ENCODE results near the gene PXK.

Gene PXK

GRCh38 chr3:58463181-58463941 lies 130.7 kb downstream of the PXK start:
- POLR2A ChIA-PET = interaction anchor here (0.9 kb wide), 1 partner anchor 28 kb away, joined by 3 read pairs; the partner anchor contains the start of gene KCTD6
- Histone ChIP-seq H3K36me3 (ENCODE audit: control insufficient read depth in 2 of 2, insufficient read depth in 1 of 2, low read length in 2 of 2) (no peaks in the 10 kb centered on the region), H3K4me3 (ENCODE audit: low read depth, low read length) (no peak overlapping the region), H3K27ac (ENCODE audit: extremely low read depth, low read depth, low read length) (peak overlapping the region; percentile 67; the same call in 1 of the 2 replicates), H3K9me3 (ENCODE audit: control insufficient read depth, insufficient read depth, low read depth, low read length) (no peaks in the 10 kb centered on the region), H3K4me1 (ENCODE audit: control insufficient read depth, insufficient read depth, low read length) (no peaks in the 10 kb centered on the region; the same call in 1 of the 2 replicates)
- CTCF ChIA-PET = interaction anchor here (0.6 to 1.3 kb wide), 13 partner anchors 9 to 784 kb away, joined by 3 to 5 read pairs (median 3); no protein-coding TSS in a partner anchor
- TF ChIP-seq ZNF529 (tag by site-specific recombination; IDR thresholded peaks at IDR 0.05; ENCODE audit: insufficient replicate concordance) = peak; percentile 34
- no peak for TF ChIP-seq ZNF354C (tag by site-specific recombination; IDR thresholded peaks at IDR 0.05; ENCODE audit: borderline replicate concordance, low read depth)
- TF ChIP-seq OVOL3 (tag by site-specific recombination; IDR thresholded peaks at IDR 0.05) = no peak
- no peak for TF ChIP-seq ZNF19 (tag by site-specific recombination; IDR thresholded peaks at IDR 0.05; ENCODE audit: low read depth)
- TF ChIP-seq ZNF830 (tag by site-specific recombination; IDR thresholded peaks at IDR 0.05; ENCODE audit: low read depth) = peak; percentile 58; the same call in 1 of the 2 replicates
- TF ChIP-seq PATZ1 (tag by site-specific recombination; IDR thresholded peaks at IDR 0.05) = peak; percentile 7; the same call in 1 of the 2 replicates
- no peak for TF ChIP-seq ZNF266 (tag by site-specific recombination; IDR thresholded peaks at IDR 0.05; ENCODE audit: low read depth)
- TF ChIP-seq TRIM28 (IDR thresholded peaks at IDR 0.05; ENCODE audit: borderline replicate concordance, low read length) = peak; percentile 77
- peak; percentile 61 for TF ChIP-seq KLF10 (tag by site-specific recombination; IDR thresholded peaks at IDR 0.05)
- TF ChIP-seq, protein P1, sequence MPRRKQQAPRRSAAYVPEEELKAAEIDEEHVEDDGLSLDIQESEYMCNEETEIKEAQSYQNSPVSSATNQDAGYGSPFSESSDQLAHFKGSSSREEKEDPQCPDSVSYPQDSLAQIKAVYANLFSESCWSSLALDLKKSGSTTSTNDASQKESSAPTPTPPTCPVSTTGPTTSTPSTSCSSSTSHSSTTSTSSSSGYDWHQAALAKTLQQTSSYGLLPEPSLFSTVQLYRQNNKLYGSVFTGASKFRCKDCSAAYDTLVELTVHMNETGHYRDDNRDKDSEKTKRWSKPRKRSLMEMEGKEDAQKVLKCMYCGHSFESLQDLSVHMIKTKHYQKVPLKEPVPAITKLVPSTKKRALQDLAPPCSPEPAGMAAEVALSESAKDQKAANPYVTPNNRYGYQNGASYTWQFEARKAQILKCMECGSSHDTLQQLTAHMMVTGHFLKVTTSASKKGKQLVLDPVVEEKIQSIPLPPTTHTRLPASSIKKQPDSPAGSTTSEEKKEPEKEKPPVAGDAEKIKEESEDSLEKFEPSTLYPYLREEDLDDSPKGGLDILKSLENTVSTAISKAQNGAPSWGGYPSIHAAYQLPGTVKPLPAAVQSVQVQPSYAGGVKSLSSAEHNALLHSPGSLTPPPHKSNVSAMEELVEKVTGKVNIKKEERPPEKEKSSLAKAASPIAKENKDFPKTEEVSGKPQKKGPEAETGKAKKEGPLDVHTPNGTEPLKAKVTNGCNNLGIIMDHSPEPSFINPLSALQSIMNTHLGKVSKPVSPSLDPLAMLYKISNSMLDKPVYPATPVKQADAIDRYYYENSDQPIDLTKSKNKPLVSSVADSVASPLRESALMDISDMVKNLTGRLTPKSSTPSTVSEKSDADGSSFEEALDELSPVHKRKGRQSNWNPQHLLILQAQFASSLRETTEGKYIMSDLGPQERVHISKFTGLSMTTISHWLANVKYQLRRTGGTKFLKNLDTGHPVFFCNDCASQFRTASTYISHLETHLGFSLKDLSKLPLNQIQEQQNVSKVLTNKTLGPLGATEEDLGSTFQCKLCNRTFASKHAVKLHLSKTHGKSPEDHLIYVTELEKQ (tag by site-specific recombination; IDR thresholded peaks at IDR 0.05; ENCODE audit: borderline replicate concordance) = no peak
- TF ChIP-seq PRDM1 (tag by site-specific recombination; IDR thresholded peaks at IDR 0.05) = peak; percentile 93
- no peak for TF ChIP-seq ZNF664 (tag by site-specific recombination; IDR thresholded peaks at IDR 0.05)
- TF ChIP-seq CTCF (tag by site-specific recombination; IDR thresholded peaks at IDR 0.05) = peak; percentile 69
- no peak for TF ChIP-seq ZNF18 (tag by site-specific recombination; IDR thresholded peaks at IDR 0.05)
- no peak for TF ChIP-seq KLF16 (tag by site-specific recombination; IDR thresholded peaks at IDR 0.05)
- no peak for TF ChIP-seq ZNF114 (tag by site-specific recombination; IDR thresholded peaks at IDR 0.05)
- TF ChIP-seq MZF1 (tag by site-specific recombination; IDR thresholded peaks at IDR 0.05; ENCODE audit: borderline replicate concordance) = peak; percentile 47; the same call in 1 of the 2 replicates
- no peak for TF ChIP-seq KLF8 (tag by site-specific recombination; IDR thresholded peaks at IDR 0.05)
- no peak for TF ChIP-seq IKZF3 (tag by site-specific recombination; IDR thresholded peaks at IDR 0.05)
- TF ChIP-seq ZNF561 (tag by site-specific recombination; IDR thresholded peaks at IDR 0.05; ENCODE audit: borderline replicate concordance) = peak; percentile 79; the same call in 1 of the 2 replicates
- no peak; the same call in 1 of the 2 replicates for TF ChIP-seq ZNF629 (tag by site-specific recombination; IDR thresholded peaks at IDR 0.05)
- peak; percentile 77; the same call in 1 of the 2 replicates for TF ChIP-seq ZNF184 (tag by site-specific recombination; IDR thresholded peaks at IDR 0.05)
- peak; percentile 66 for TF ChIP-seq ZNF335 (tag by site-specific recombination; conservative IDR thresholded peaks at IDR 0.05)
- TF ChIP-seq ZNF146 (tag by site-specific recombination; IDR thresholded peaks at IDR 0.05) = no peak
- peak; percentile 94 for TF ChIP-seq MYNN (tag by site-specific recombination; IDR thresholded peaks at IDR 0.05; ENCODE audit: borderline replicate concordance)
- 0 out of 2 replicates have a peak, but pooled peaks have one; percentile 26 for TF ChIP-seq ZNF558 (tag by site-specific recombination; IDR thresholded peaks at IDR 0.05)
- 0 out of 2 replicates have a peak, but pooled peaks have one; percentile 5 for TF ChIP-seq SP2 (tag by site-specific recombination; IDR thresholded peaks at IDR 0.05)

All from HEK293 (cell line).